Ovary (tissue), 3 donors: ENCODE results near the gene CDKN2B-AS1.

Experiments
- EP300 ChIP-seq: sonication (generic); formaldehyde crosslinking; IDR thresholded peaks from one replicate; pipeline ENCODE4 v1.6.1; 2017; ENCODE audit warnings: antibody characterized with exemption
- POLR2A ChIP-seq: fragments of 450-650 bp; IDR thresholded peaks from one replicate; pipeline ENCODE4 v1.6.1; 2017; ENCODE audit warnings: antibody characterized with exemption, mild to moderate bottlenecking, moderate library complexity
- TF ChIP-seq, protein P1 (sequence below), 3 donors: fragments of 450-650 bp in 2 of 3; fragments of 200-600 bp in 1 of 3; IDR thresholded peaks; one replicate each; pipeline versions ENCODE4 v1.5.1 to v1.8.0; 2016 to 2022; ENCODE audit warnings: antibody characterized with exemption in 3 of 3, mild to moderate bottlenecking in 1 of 3
- donor health status: DM: no; HTN: no; CAD: no.

DNA sequence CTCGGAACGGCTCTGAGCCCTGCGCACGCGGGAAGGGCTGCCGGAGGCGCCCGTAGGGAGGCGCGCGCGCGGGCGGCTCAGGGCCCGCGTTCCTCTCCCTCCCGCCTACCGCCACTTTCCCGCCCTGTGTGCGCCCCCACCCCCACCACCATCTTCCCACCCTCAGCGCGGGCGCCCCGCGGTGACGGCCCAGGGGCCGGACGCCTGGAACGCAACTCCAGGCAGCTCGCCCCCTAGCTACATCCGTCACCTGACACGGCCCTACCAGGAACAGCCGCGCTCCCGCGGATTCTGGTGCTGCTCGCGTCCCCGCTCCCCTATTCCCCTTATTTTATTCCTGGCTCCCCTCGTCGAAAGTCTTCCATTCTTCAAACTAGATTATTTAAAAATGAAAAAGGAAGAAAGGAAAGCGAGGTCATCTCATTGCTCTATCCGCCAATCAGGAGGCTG lies at the start of gene CDKN2B-AS1:
- no peak for TF ChIP-seq EP300
- TF ChIP-seq, protein P1, sequence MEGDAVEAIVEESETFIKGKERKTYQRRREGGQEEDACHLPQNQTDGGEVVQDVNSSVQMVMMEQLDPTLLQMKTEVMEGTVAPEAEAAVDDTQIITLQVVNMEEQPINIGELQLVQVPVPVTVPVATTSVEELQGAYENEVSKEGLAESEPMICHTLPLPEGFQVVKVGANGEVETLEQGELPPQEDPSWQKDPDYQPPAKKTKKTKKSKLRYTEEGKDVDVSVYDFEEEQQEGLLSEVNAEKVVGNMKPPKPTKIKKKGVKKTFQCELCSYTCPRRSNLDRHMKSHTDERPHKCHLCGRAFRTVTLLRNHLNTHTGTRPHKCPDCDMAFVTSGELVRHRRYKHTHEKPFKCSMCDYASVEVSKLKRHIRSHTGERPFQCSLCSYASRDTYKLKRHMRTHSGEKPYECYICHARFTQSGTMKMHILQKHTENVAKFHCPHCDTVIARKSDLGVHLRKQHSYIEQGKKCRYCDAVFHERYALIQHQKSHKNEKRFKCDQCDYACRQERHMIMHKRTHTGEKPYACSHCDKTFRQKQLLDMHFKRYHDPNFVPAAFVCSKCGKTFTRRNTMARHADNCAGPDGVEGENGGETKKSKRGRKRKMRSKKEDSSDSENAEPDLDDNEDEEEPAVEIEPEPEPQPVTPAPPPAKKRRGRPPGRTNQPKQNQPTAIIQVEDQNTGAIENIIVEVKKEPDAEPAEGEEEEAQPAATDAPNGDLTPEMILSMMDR (IDR thresholded peaks at IDR 0.05): no peak
- no peak for TF ChIP-seq POLR2A
